ENCODE results near the gene AGRN. TPM values are rescaled to one million over a fixed set of nuclear protein-coding genes. Genes with fewer than 3 reads are reported as not detected.

AGRN gene
- total RNA-seq, 3 donors from 2014 or later (not counting 1 experiment from before 2014, with no cell fraction given) = 4.1 to 5.0 (median 4.6) TPM

DNA sequence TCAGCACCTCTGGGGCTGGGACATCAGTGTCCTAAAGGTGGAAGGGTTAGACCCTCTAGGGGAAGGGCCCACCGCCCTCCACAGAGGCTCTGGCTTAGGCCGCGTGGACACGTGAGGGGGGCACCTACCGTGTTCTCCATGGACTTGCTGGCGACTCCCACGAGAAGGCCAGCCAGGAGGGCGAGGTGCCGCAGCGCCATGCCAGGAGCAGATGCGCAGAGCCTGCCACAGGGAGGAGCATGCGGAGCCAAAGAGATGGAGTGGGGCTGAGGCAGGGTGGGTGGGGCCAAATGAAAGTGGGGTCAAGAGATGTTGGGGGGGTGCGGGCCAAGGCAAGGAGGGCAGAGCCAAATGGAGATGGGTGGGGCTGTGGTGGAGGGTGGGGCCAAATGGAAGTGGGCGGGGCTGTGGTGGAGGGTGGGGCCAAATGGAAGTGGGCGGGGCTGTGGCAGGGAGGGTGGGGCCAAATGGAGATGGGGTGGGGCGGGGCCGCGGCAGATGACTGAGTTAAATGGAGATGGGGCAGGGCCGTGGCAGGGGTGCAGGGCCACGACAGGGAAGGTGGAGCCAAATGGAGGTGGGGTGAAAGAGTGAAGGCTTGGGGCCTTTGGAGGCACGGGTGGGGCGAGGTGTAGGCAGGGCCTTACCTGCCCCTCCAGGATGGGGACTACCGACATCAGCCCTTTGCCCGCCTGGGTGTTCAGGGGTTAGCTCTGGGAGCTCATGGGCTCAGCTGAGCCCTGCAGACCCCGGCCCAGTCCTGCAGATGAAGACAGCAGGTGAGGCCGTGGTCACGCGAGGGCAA lies 71.6 kb downstream of the AGRN start:
- Mint-ChIP-seq H3K9me3 (no peaks in the 10 kb centered on the region), H3K27me3 (ENCODE audit: low read depth in 2 of 2) (no peaks in the 10 kb centered on the region), H3K4me1 (peaks cover 0 to 6% of the 10 kb centered on the region in 2 donors), H3K36me3 (no peaks in the 10 kb centered on the region), H3K27ac (no peak overlapping the region), H3K4me3 (no peak overlapping the region)
- Histone ChIP-seq H3K4me1 (ENCODE audit: control insufficient read depth, insufficient read depth, low read length) (no peaks in the 10 kb centered on the region), H3K36me3 (ENCODE audit: control insufficient read depth, insufficient read depth, low read length) (no peaks in the 10 kb centered on the region), H3K4me3 (ENCODE audit: low read length) (no peak overlapping the region), H3K9me3 (ENCODE audit: control insufficient read depth, insufficient read depth, low read length) (no peaks in the 10 kb centered on the region), H3K27ac (ENCODE audit: low read length) (no peak overlapping the region), H3K27me3 (ENCODE audit: control insufficient read depth, insufficient read depth, low read length) (no peaks in the 10 kb centered on the region)
- TF ChIP-seq, protein P1, sequence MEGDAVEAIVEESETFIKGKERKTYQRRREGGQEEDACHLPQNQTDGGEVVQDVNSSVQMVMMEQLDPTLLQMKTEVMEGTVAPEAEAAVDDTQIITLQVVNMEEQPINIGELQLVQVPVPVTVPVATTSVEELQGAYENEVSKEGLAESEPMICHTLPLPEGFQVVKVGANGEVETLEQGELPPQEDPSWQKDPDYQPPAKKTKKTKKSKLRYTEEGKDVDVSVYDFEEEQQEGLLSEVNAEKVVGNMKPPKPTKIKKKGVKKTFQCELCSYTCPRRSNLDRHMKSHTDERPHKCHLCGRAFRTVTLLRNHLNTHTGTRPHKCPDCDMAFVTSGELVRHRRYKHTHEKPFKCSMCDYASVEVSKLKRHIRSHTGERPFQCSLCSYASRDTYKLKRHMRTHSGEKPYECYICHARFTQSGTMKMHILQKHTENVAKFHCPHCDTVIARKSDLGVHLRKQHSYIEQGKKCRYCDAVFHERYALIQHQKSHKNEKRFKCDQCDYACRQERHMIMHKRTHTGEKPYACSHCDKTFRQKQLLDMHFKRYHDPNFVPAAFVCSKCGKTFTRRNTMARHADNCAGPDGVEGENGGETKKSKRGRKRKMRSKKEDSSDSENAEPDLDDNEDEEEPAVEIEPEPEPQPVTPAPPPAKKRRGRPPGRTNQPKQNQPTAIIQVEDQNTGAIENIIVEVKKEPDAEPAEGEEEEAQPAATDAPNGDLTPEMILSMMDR (IDR thresholded peaks at IDR 0.05) = no peak
- WGBS (ENCODE audit: insufficient coverage) = 97% methylated on average over 28 of the region's 28 CpGs
- ATAC-seq (peak in 2 of 3 donors; percentile 38 to 53), DNase-seq (no peak)
- intact Hi-C loops (cut with micrococcal nuclease) = no loop called here

DNA sequence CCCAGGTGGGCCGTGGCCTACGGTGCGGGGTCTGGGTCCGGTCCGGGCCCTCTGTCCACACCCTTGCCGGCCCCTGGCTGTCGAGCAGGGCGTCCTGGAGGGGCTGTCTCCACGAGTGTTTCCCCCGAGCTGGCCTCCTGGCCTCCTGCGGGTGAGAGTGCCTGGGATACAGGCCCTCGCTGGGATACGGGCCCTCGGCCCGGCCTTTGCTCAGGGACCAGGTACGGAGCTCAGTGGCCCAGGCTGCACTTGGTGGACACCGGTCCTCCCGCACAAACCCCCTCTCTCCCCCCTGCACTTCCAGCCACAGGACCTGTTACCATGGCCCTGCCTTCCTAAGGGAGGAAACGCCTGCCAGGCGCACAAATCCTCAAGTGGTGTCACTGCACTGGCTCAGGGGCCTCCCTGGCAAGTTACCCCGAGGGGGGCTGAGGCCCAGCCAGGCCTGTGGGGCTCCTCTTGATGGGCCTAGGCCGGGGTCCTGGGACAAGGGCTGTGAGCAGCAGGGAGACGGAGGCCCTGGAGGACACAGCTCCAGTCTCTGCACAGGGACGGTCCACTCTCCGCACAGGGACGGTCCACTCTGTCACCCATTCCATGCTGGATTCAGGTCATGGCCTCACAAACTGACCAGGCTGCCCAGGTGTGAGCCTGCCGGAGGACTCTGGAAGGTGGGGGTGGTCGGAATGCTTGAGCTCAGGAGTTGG lies 72.4 kb downstream of the AGRN start:
- no peaks in the 10 kb centered on the region for H3K4me1 ChIP-seq (ENCODE audit: control insufficient read depth, insufficient read depth, low read length)
- Mint-ChIP-seq H3K4me3 (no peak overlapping the region), H3K27ac (no peak overlapping the region), H3K9me3 (no peaks in the 10 kb centered on the region), H3K36me3 (no peaks in the 10 kb centered on the region), H3K27me3 (ENCODE audit: low read depth in 2 of 2) (no peaks in the 10 kb centered on the region), H3K4me1 (peaks cover 0 to 6% of the 10 kb centered on the region in 2 donors)
- TF ChIP-seq, protein P1 (IDR thresholded peaks at IDR 0.05) = no peak
- no peaks in the 10 kb centered on the region for H3K36me3 ChIP-seq (ENCODE audit: control insufficient read depth, insufficient read depth, low read length)
- DNase-seq = no peak
- H3K9me3 ChIP-seq (ENCODE audit: control insufficient read depth, insufficient read depth, low read length) = no peaks in the 10 kb centered on the region
- intact Hi-C loops (cut with micrococcal nuclease) = no loop called here
- no peak for ATAC-seq
- no peak overlapping the region for H3K27ac ChIP-seq (ENCODE audit: low read length)
- no peak overlapping the region for H3K4me3 ChIP-seq (ENCODE audit: low read length)
- WGBS (ENCODE audit: insufficient coverage) = 93% methylated on average over 28 of the region's 28 CpGs
- H3K27me3 ChIP-seq (ENCODE audit: control insufficient read depth, insufficient read depth, low read length) = no peaks in the 10 kb centered on the region

DNA sequence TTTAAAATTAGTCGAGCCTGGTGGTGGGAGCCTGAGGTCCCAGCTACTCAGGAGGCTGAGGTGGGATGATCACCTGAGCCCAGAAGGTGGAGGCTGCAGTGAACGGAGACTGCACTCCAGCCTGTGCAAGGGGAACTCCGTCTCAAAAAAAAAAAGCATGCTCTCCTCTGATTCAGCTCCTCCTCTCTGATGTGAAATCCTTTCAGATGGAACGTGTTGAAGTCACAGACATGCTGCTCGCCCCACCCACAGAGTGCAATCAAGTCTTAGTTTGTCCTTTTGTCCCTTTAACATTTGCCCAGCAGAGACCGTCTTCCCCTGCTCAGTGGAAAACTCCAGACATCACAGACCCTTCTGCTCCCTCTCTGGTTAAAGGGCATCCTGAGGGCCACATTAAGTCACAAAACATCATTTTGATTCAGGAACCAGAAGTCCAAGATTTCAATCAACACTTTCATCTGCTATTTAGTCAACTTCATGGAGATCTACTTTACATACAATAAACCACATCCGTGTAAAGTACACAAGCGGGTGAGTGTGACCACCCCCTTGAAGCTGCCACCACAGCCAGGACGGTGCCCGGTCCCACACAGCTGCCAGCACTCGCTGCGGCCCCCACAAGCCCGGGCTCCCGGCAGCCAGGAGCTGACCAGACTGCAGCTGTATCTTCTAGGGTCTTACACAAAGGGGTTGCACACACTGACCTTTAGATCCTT lies 73.1 kb downstream of the AGRN start:
- 85% methylated on average over 14 of the region's 14 CpGs for WGBS (ENCODE audit: insufficient coverage)
- DNase-seq = no peak
- H3K9me3 ChIP-seq (ENCODE audit: control insufficient read depth, insufficient read depth, low read length) = no peaks in the 10 kb centered on the region
- Mint-ChIP-seq H3K4me3 (no peak overlapping the region), H3K27me3 (ENCODE audit: low read depth in 2 of 2) (no peaks in the 10 kb centered on the region), H3K27ac (no peak overlapping the region), H3K9me3 (no peaks in the 10 kb centered on the region), H3K36me3 (no peaks in the 10 kb centered on the region), H3K4me1 (peaks cover 0 to 6% of the 10 kb centered on the region in 2 donors)
- intact Hi-C loops (cut with micrococcal nuclease) = no loop called here
- H3K27ac ChIP-seq (ENCODE audit: low read length) = no peak overlapping the region
- no peaks in the 10 kb centered on the region for H3K27me3 ChIP-seq (ENCODE audit: control insufficient read depth, insufficient read depth, low read length)
- no peaks in the 10 kb centered on the region for H3K36me3 ChIP-seq (ENCODE audit: control insufficient read depth, insufficient read depth, low read length)
- ATAC-seq = no peak
- no peak overlapping the region for H3K4me3 ChIP-seq (ENCODE audit: low read length)
- no peaks in the 10 kb centered on the region for H3K4me1 ChIP-seq (ENCODE audit: control insufficient read depth, insufficient read depth, low read length)
- TF ChIP-seq, protein P1 (IDR thresholded peaks at IDR 0.05) = no peak
